HL-60 (cell line): ENCODE measurements around the gene SLC44A5.

Experiments
- POLR2AphosphoS5 ChIP-seq: IDR thresholded peaks from 2 replicates; pipeline ENCODE4 v1.6.1; 2012; ENCODE audit warnings: low read depth
- SPI1 ChIP-seq: IDR thresholded peaks from 2 replicates; pipeline ENCODE4 v1.6.1; 2012; ENCODE audit warnings: low read depth, mild to moderate bottlenecking, borderline replicate concordance
- TF ChIP-seq, protein P1 (sequence below): IDR thresholded peaks from one replicate; pipeline ENCODE4 v1.5.1; 2011; ENCODE audit warnings: low read length, control low read depth, inconsistent platforms; ENCODE audit not compliant: insufficient read depth
- TF ChIP-seq, protein P2 (sequence below): IDR thresholded peaks from 2 replicates; pipeline ENCODE4 v1.6.1; 2012; ENCODE audit warnings: low read depth; ENCODE audit not compliant: insufficient replicate concordance

DNA sequence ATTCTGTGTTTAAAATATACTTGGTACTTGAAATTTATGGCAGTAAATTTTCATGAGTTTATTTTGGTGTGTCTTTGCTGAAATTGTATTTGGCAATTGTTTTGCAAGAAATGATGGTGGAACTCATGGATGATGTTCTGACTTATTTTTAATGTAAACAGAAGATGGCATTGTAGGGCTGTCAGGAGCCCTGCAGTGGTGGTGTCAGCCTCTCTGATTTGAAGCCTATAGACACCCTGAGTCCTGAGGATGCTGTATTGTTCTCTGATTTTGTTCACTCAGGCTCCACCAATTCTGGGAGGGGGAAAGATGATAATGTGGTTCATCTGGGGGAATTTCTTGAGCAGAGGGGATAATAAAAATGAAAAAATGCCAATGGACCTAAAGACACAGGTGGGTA is 396.9 kb downstream of the SLC44A5 start:
- TF ChIP-seq, protein P1, sequence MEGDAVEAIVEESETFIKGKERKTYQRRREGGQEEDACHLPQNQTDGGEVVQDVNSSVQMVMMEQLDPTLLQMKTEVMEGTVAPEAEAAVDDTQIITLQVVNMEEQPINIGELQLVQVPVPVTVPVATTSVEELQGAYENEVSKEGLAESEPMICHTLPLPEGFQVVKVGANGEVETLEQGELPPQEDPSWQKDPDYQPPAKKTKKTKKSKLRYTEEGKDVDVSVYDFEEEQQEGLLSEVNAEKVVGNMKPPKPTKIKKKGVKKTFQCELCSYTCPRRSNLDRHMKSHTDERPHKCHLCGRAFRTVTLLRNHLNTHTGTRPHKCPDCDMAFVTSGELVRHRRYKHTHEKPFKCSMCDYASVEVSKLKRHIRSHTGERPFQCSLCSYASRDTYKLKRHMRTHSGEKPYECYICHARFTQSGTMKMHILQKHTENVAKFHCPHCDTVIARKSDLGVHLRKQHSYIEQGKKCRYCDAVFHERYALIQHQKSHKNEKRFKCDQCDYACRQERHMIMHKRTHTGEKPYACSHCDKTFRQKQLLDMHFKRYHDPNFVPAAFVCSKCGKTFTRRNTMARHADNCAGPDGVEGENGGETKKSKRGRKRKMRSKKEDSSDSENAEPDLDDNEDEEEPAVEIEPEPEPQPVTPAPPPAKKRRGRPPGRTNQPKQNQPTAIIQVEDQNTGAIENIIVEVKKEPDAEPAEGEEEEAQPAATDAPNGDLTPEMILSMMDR = no peak
- TF ChIP-seq POLR2AphosphoS5 (no peak), SPI1 (no peak)
- TF ChIP-seq, protein P2, sequence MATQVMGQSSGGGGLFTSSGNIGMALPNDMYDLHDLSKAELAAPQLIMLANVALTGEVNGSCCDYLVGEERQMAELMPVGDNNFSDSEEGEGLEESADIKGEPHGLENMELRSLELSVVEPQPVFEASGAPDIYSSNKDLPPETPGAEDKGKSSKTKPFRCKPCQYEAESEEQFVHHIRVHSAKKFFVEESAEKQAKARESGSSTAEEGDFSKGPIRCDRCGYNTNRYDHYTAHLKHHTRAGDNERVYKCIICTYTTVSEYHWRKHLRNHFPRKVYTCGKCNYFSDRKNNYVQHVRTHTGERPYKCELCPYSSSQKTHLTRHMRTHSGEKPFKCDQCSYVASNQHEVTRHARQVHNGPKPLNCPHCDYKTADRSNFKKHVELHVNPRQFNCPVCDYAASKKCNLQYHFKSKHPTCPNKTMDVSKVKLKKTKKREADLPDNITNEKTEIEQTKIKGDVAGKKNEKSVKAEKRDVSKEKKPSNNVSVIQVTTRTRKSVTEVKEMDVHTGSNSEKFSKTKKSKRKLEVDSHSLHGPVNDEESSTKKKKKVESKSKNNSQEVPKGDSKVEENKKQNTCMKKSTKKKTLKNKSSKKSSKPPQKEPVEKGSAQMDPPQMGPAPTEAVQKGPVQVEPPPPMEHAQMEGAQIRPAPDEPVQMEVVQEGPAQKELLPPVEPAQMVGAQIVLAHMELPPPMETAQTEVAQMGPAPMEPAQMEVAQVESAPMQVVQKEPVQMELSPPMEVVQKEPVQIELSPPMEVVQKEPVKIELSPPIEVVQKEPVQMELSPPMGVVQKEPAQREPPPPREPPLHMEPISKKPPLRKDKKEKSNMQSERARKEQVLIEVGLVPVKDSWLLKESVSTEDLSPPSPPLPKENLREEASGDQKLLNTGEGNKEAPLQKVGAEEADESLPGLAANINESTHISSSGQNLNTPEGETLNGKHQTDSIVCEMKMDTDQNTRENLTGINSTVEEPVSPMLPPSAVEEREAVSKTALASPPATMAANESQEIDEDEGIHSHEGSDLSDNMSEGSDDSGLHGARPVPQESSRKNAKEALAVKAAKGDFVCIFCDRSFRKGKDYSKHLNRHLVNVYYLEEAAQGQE = no peak
